Stimulated activated effector memory CD8-positive, alpha-beta T cell treated with anti-CD3 and anti-CD28 coated beads, Interleukin-12 subunit alpha, Interleukin-12 subunit beta, amount 100 ng/mL, for 72 hours (primary cell): Measurements from ENCODE around the gene ELF3.
"Not testable (repeated sequence)": the region's sequence is repeated elsewhere in the genome, so short reads cannot be mapped to it uniquely, and the experiment has no call there.

Source experiments
- ATAC-seq: fragments of 150-1000 bp; cut with Tn5 transposase; 2 replicates; pipeline ENCODE4 v1.10.0; 2021
- DNase-seq, 2 donors: peaks; one replicate each; pipeline ENCODE4 v3.0.0; 2021 to 2022; ENCODE audit warnings: low spot score in 2 of 2
- H3K27ac Mint-ChIP-seq: one replicate; pipeline ENCODE4 v1.8.0; 2022; ENCODE audit warnings: mild to moderate bottlenecking, mixed read lengths
- H3K36me3 Mint-ChIP-seq: one replicate; pipeline ENCODE4 v1.8.0; 2022; ENCODE audit warnings: mild to moderate bottlenecking, mixed read lengths
- H3K4me1 Mint-ChIP-seq: one replicate; pipeline ENCODE4 v1.8.0; 2022; ENCODE audit warnings: mixed read lengths
- H3K4me3 Mint-ChIP-seq: one replicate; pipeline ENCODE4 v1.8.0; 2022; ENCODE audit warnings: mild to moderate bottlenecking, mixed read lengths
- H3K9me3 Mint-ChIP-seq: one replicate; pipeline ENCODE4 v1.8.0; 2022; ENCODE audit warnings: mixed read lengths

ELF3 gene

GRCh38 chr1:202045705-202046104 lies 35.3 kb downstream of the ELF3 start:
- no peaks in the 10 kb centered on the region for H3K36me3 Mint-ChIP-seq
- H3K4me3 Mint-ChIP-seq = no peak overlapping the region
- DNase-seq (no peak), ATAC-seq (no peak)
- no peaks in the 10 kb centered on the region for H3K9me3 Mint-ChIP-seq
- no peak overlapping the region for H3K27ac Mint-ChIP-seq
- no peaks in the 10 kb centered on the region for H3K4me1 Mint-ChIP-seq

GRCh38 chr1:202046227-202046626 lies 35.8 kb downstream of the ELF3 start:
- Mint-ChIP-seq H3K4me1 (no peaks in the 10 kb centered on the region), H3K36me3 (no peaks in the 10 kb centered on the region), H3K4me3 (no peak overlapping the region), H3K27ac (no peak overlapping the region), H3K9me3 (no peaks in the 10 kb centered on the region)
- DNase-seq (no peak), ATAC-seq (no peak)

GRCh38 chr1:202046748-202047708 lies 36.6 kb downstream of the ELF3 start:
- DNase-seq (no peak), ATAC-seq (peak; percentile 16)
- no peak overlapping the region for H3K4me3 Mint-ChIP-seq
- no peak overlapping the region for H3K27ac Mint-ChIP-seq
- H3K36me3 Mint-ChIP-seq = no peaks in the 10 kb centered on the region
- H3K4me1 Mint-ChIP-seq = no peaks in the 10 kb centered on the region
- no peaks in the 10 kb centered on the region for H3K9me3 Mint-ChIP-seq

GRCh38 chr1:202047977-202048376 lies 37.6 kb downstream of the ELF3 start:
- DNase-seq (no peak), ATAC-seq (no peak)
- Mint-ChIP-seq H3K4me1 (no peaks in the 10 kb centered on the region), H3K27ac (no peak overlapping the region), H3K9me3 (no peaks in the 10 kb centered on the region), H3K4me3 (no peak overlapping the region), H3K36me3 (no peaks in the 10 kb centered on the region)

GRCh38 chr1:202049129-202049528 lies 38.7 kb downstream of the ELF3 start:
- ATAC-seq = no peak
- no peak overlapping the region for H3K27ac Mint-ChIP-seq
- DNase-seq = no peak
- no peaks in the 10 kb centered on the region for H3K4me1 Mint-ChIP-seq
- H3K9me3 Mint-ChIP-seq = no peaks in the 10 kb centered on the region
- no peak overlapping the region for H3K4me3 Mint-ChIP-seq
- no peaks in the 10 kb centered on the region for H3K36me3 Mint-ChIP-seq

GRCh38 chr1:202054094-202054493 lies 43.7 kb downstream of the ELF3 start:
- Mint-ChIP-seq H3K4me1 (no peaks in the 10 kb centered on the region), H3K4me3 (no peak overlapping the region), H3K36me3 (no peaks in the 10 kb centered on the region), H3K27ac (no peak overlapping the region), H3K9me3 (no peaks in the 10 kb centered on the region)
- DNase-seq (no peak), ATAC-seq (no peak)

GRCh38 chr1:202054673-202055072 lies 44.3 kb downstream of the ELF3 start:
- H3K36me3 Mint-ChIP-seq, DNase-seq, H3K4me3 Mint-ChIP-seq, H3K27ac Mint-ChIP-seq, H3K4me1 Mint-ChIP-seq, H3K9me3 Mint-ChIP-seq, ATAC-seq: not testable (repeated sequence)

GRCh38 chr1:202056644-202057334 lies 46.4 kb downstream of the ELF3 start:
- H3K9me3 Mint-ChIP-seq = no peaks in the 10 kb centered on the region
- no peaks in the 10 kb centered on the region for H3K4me1 Mint-ChIP-seq
- H3K36me3 Mint-ChIP-seq = no peaks in the 10 kb centered on the region
- no peak overlapping the region for H3K4me3 Mint-ChIP-seq
- no peak for DNase-seq
- ATAC-seq = no peak
- H3K27ac Mint-ChIP-seq = no peak overlapping the region

GRCh38 chr1:202057335-202057704 lies 46.9 kb downstream of the ELF3 start:
- not testable (repeated sequence) for ATAC-seq, H3K36me3 Mint-ChIP-seq, H3K27ac Mint-ChIP-seq, H3K4me3 Mint-ChIP-seq, H3K9me3 Mint-ChIP-seq, H3K4me1 Mint-ChIP-seq, DNase-seq

GRCh38 chr1:202058001-202058908 lies 47.9 kb downstream of the ELF3 start:
- ATAC-seq (peak; percentile 31), DNase-seq (no peak)
- Mint-ChIP-seq H3K36me3 (no peaks in the 10 kb centered on the region), H3K27ac (no peak overlapping the region), H3K4me3 (no peak overlapping the region), H3K4me1 (no peaks in the 10 kb centered on the region), H3K9me3 (no peaks in the 10 kb centered on the region)

GRCh38 chr1:202061055-202061454 lies 50.7 kb downstream of the ELF3 start:
- Mint-ChIP-seq H3K4me1 (no peaks in the 10 kb centered on the region), H3K9me3 (no peaks in the 10 kb centered on the region), H3K36me3 (no peaks in the 10 kb centered on the region), H3K27ac (no peak overlapping the region), H3K4me3 (no peak overlapping the region)
- no peak for DNase-seq
- ATAC-seq = no peak

- H3K27ac Mint-ChIP-seq, H3K36me3 Mint-ChIP-seq, H3K4me1 Mint-ChIP-seq, H3K9me3 Mint-ChIP-seq, DNase-seq, H3K4me3 Mint-ChIP-seq, ATAC-seq: not testable (repeated sequence)
Observed at GRCh38 chr1:202061787-202062186, 51.4 kb downstream of the ELF3 start.

GRCh38 chr1:202062636-202063035 lies 52.2 kb downstream of the ELF3 start:
- H3K27ac Mint-ChIP-seq, H3K36me3 Mint-ChIP-seq, ATAC-seq, H3K4me1 Mint-ChIP-seq, DNase-seq, H3K4me3 Mint-ChIP-seq, H3K9me3 Mint-ChIP-seq: not testable (repeated sequence)

- no peak for ATAC-seq
Observed at GRCh38 chr1:202063093-202063492, 52.7 kb downstream of the ELF3 start.

GRCh38 chr1:202064889-202065312 lies 54.5 kb downstream of the ELF3 start:
- not testable (repeated sequence) for H3K27ac Mint-ChIP-seq, ATAC-seq, H3K9me3 Mint-ChIP-seq, DNase-seq, H3K36me3 Mint-ChIP-seq, H3K4me1 Mint-ChIP-seq, H3K4me3 Mint-ChIP-seq

More at GRCh38 chr1:202063093-202063492, 52.7 kb downstream of the ELF3 start:
- DNase-seq = no peak
- Mint-ChIP-seq H3K36me3 (no peaks in the 10 kb centered on the region), H3K4me3 (no peak overlapping the region), H3K9me3 (no peaks in the 10 kb centered on the region), H3K4me1 (no peaks in the 10 kb centered on the region), H3K27ac (no peak overlapping the region)
